ENCODE measurements around the gene STX16.
A peak's percentile ranks its signal among the peaks of the same experiment; 100 is the strongest.

STX16 gene

DNA sequence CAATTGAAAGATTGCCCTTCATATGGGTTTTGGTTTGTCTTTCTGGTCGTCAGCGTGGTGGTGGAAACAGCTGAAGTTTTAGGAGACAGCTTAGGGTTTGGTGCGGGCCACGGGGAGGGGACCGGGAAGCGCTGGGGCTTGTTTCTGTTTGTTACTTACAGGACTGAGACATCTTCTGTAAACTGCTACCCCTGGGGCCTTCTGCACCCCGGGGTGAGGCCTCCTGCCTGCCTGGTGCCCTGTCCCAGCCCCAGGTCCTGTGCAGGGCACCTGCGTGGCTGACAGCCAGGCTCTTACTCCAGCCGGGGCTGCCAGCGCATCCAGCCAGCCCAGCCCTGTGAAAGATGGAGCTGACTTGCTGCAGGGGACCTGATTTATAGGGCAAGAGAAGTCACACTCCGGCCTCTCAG lies 64.3 kb downstream of the STX16 start:
- no peaks in the 10 kb centered on the region for H3K27me3 ChIP-seq (ENCODE audit: control insufficient read depth, insufficient read depth, low read length)
- no peaks in the 10 kb centered on the region for H3K36me3 ChIP-seq (ENCODE audit: control insufficient read depth, insufficient read depth, low read length)
- no peak overlapping the region for H3K9ac ChIP-seq (ENCODE audit: low read length)
- no peak overlapping the region for H3K4me3 ChIP-seq (ENCODE audit: low read depth, low read length)
- no peaks in the 10 kb centered on the region for H3K4me1 ChIP-seq (ENCODE audit: control insufficient read depth, insufficient read depth, low read length)
- no peak overlapping the region for H3K27ac ChIP-seq (ENCODE audit: low read depth, low read length)
- H3K9me3 ChIP-seq (ENCODE audit: control insufficient read depth, insufficient read depth, low read depth, low read length): no peaks in the 10 kb centered on the region

DNA sequence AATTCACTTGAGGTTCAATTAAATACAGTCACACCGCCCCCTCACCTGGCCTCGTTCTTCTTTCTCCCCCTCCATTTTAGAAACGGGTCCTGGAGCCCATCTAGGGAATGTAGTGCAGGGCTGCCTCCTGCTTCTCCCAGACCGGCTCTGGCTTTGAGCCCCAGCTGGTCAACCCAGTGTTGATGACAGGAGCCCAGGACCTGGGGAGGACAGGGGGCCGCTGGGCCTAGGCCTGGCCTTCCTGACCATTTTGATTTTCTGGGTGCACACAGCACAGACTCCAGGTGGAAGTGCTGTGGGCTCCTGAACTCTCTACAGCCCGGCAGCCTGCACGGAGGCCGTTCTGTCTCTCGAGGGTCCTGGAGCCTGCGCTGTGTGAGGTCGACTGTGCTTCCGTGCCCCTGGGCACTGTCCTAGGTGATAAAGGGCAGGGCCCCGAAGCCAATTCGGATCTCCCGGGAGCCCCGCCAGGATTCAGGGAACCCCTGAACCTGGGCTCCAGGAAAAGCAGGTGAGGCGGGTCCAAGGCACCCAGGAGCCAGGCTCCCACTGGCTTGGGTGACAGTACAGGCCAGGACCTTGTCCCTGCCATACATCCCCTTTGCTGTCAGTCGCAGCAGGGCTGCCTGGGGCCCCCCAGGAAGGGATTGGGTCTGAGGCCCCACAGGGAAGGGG lies 64.9 kb downstream of the STX16 start:
- no peak overlapping the region for H3K4me3 ChIP-seq (ENCODE audit: low read depth, low read length)
- H3K36me3 ChIP-seq (ENCODE audit: control insufficient read depth, insufficient read depth, low read length): no peaks in the 10 kb centered on the region
- H3K27me3 ChIP-seq (ENCODE audit: control insufficient read depth, insufficient read depth, low read length): no peaks in the 10 kb centered on the region
- no peaks in the 10 kb centered on the region for H3K4me1 ChIP-seq (ENCODE audit: control insufficient read depth, insufficient read depth, low read length)
- no peaks in the 10 kb centered on the region for H3K9me3 ChIP-seq (ENCODE audit: control insufficient read depth, insufficient read depth, low read depth, low read length)
- H3K9ac ChIP-seq (ENCODE audit: low read length): no peak overlapping the region
- H3K27ac ChIP-seq (ENCODE audit: low read depth, low read length): 0 out of 2 replicates have a peak overlapping the region, but pooled peaks have one; percentile 1

DNA sequence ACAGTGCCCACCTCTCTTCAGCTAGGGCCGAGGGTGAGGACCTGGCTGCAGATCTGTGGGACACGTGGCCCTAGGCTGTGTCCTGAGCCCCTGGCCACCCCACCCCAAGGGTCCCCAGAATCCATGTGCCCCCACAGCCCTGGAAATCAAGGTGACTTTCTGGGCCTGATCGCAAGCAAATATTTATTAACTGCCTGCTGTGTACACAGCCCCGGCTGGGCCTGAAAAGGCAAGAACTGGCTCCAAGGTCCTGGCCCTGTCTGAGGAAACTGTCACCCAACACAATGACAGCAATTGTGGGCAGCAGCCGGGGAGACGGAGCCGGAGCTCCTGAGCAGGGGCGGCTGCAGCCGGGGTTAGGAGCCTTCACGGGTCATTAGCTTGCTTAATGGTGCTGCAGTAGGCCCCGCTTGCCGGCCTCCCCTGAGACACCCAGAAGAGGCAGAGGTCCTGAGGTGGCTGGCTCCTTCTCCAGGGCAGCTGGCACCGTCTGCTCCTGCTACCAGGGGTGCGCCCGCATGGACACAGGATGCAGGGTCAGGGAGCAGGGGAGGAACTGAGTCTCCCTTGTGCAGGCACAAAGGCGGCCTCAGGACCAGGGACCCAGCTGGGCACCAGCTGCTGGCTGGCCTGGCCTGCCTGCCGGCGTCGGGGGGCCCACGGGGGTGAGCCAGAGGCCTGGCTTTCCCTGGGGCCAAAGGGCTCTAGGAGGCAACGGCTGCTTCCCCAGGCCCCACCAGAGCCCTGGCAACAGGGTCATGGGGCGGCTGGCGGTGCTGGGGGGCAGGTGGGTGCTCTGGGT lies 65.6 kb downstream of the STX16 start:
- no peaks in the 10 kb centered on the region for H3K9me3 ChIP-seq (ENCODE audit: control insufficient read depth, insufficient read depth, low read depth, low read length)
- H3K9ac ChIP-seq (ENCODE audit: low read length): no peak overlapping the region
- H3K4me3 ChIP-seq (ENCODE audit: low read depth, low read length): no peak overlapping the region
- H3K4me1 ChIP-seq (ENCODE audit: control insufficient read depth, insufficient read depth, low read length): no peaks in the 10 kb centered on the region
- H3K27ac ChIP-seq (ENCODE audit: low read depth, low read length): no peak overlapping the region
- H3K27me3 ChIP-seq (ENCODE audit: control insufficient read depth, insufficient read depth, low read length): no peaks in the 10 kb centered on the region
- H3K36me3 ChIP-seq (ENCODE audit: control insufficient read depth, insufficient read depth, low read length): no peaks in the 10 kb centered on the region

DNA sequence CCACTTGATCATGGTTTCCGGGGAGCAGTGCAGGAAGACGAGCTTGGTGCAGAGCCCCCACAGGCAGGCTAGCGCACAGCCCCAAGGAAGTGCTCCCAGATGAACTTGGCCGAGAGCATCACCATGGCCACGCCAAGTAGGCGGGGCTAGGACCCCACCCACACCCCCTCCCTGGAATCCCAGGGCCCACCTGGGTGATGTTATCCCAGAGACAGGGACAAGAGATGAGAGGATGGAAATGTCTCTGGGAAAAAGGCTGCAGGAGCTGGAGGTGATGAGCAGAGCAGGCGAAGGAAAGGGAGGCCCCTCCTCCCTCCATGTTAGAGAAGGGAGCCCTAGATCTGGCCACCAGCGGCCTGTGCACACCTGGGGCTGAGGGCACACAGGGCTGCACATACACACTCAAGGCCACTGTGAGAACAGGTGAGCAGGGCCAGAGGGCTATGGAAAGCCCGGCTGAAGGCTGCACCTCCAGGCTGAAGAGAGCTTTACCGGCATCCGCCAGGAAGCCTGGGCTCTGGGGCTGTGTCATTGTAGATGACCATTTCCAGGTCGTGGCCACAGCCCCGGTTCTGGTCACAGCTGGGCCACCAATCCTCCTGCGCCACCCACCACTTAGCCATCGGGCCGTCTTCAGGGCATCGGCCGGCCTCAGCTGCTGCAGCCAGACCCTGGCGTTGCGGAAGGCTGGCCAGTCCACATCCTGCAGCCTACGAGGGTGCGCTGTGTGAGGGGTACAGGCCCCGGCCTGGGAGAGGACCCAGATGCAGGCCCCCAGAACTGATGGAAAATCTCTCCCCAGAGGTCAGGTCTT lies 66.4 kb downstream of the STX16 start:
- H3K27ac ChIP-seq (ENCODE audit: low read depth, low read length): no peak overlapping the region
- H3K27me3 ChIP-seq (ENCODE audit: control insufficient read depth, insufficient read depth, low read length): no peaks in the 10 kb centered on the region

DNA sequence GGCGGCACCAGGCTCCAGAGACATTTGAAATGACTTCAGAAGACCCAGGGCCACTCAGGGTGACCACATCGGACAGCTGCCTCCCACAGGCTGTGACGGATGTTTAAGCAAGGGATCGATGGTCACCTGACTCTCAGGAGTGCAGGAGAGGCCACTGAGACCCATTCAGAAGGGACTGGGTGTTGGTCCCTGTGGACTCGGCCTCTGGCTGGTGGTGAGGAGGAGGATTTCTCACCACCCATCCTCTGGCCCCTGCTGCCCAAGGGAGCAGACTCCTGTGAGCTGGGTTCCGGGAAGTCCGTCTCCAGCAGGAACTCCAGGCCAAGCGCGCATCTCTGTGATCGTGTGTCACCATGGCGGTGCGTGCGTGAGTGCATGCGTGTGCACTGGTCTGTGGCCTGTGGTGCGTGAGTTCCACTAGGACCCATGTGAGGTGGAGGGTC lies 67.1 kb downstream of the STX16 start:
- Histone ChIP-seq H3K27ac (ENCODE audit: low read depth, low read length) (no peak overlapping the region), H3K4me3 (ENCODE audit: low read depth, low read length) (no peak overlapping the region), H3K9me3 (ENCODE audit: control insufficient read depth, insufficient read depth, low read depth, low read length) (no peaks in the 10 kb centered on the region), H3K9ac (ENCODE audit: low read length) (no peak overlapping the region), H3K36me3 (ENCODE audit: control insufficient read depth, insufficient read depth, low read length) (no peaks in the 10 kb centered on the region), H3K27me3 (ENCODE audit: control insufficient read depth, insufficient read depth, low read length) (no peaks in the 10 kb centered on the region), H3K4me1 (ENCODE audit: control insufficient read depth, insufficient read depth, low read length) (no peaks in the 10 kb centered on the region)

More for the DNA sequence above, 66.4 kb downstream of the STX16 start:
- Histone ChIP-seq H3K9me3 (ENCODE audit: control insufficient read depth, insufficient read depth, low read depth, low read length) (no peaks in the 10 kb centered on the region), H3K4me3 (ENCODE audit: low read depth, low read length) (no peak overlapping the region), H3K4me1 (ENCODE audit: control insufficient read depth, insufficient read depth, low read length) (no peaks in the 10 kb centered on the region), H3K9ac (ENCODE audit: low read length) (no peak overlapping the region), H3K36me3 (ENCODE audit: control insufficient read depth, insufficient read depth, low read length) (no peaks in the 10 kb centered on the region)

DNA sequence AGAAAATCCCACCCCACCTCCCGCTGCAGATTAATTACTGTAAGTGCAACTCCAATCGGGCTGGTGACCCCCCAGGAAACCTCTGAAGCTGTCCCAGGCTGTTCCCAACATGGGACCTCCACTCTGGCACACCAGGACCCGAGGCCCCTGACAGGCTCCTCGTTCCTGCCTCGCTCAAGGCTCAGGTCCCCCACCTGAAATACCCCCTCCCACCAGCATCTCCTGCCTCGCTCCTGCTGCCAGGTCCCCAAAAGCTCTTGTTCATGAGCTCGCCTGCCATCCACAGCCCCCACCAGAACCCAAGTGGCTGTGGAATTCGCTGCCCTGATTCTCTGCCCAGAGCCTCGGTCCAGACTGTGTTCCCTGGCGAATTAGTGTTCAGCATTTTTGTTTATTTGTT lies 67.6 kb downstream of the STX16 start:
- H3K27me3 ChIP-seq (ENCODE audit: control insufficient read depth, insufficient read depth, low read length): peaks cover 3% of the 10 kb centered on the region; the same call in 1 of the 2 replicates
- no peak overlapping the region for H3K9ac ChIP-seq (ENCODE audit: low read length)
- H3K4me3 ChIP-seq (ENCODE audit: low read depth, low read length): no peak overlapping the region
- no peaks in the 10 kb centered on the region for H3K9me3 ChIP-seq (ENCODE audit: control insufficient read depth, insufficient read depth, low read depth, low read length)
- no peak overlapping the region for H3K27ac ChIP-seq (ENCODE audit: low read depth, low read length)
- no peaks in the 10 kb centered on the region for H3K4me1 ChIP-seq (ENCODE audit: control insufficient read depth, insufficient read depth, low read length)
- H3K36me3 ChIP-seq (ENCODE audit: control insufficient read depth, insufficient read depth, low read length): no peaks in the 10 kb centered on the region

DNA sequence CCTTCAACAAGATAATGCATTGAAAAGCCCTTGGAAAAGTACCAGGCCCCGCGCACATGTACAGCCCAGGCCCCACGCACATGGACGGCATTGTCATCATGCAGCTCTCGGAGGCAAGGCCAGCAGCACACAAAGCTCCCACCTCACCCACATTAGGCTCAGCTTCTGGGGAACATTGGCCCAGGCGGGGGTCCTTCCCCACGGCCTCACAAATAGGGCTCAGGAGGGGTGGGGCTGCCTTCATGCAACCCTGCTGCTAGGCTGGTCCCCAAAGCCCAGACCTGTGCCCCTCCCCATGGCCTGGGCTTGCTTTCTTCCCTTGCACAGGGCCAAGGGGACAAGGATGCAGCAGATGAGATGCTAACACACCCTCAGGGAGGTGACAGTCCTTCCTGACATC lies 68.2 kb downstream of the STX16 start:
- Histone ChIP-seq H3K27ac (ENCODE audit: low read depth, low read length) (no peak overlapping the region), H3K4me3 (ENCODE audit: low read depth, low read length) (no peak overlapping the region)

DNA sequence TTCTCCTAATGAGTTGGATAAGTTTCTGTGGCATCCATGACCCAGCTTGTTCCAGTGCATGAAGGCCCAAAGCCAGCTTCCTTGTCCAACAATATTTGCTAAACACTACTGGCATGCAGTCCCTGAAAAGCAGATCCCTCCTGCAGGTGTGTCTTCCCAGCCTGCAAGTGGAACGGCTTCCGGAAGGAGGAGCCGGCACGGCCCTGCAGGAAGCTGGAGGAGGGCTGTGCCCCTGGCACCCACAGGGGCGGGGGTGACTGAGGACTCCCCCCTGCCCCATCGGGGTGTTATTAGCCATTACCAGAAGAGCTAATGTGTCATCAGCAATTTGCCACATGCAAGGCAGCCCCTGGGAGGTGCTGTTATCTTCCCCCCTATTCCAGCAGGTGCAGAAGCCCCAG lies 68.9 kb downstream of the STX16 start:
- Histone ChIP-seq H3K27me3 (ENCODE audit: control insufficient read depth, insufficient read depth, low read length) (peaks cover 3% of the 10 kb centered on the region; the same call in 1 of the 2 replicates), H3K9ac (ENCODE audit: low read length) (no peak overlapping the region), H3K27ac (ENCODE audit: low read depth, low read length) (no peak overlapping the region)

More for the DNA sequence above, 68.2 kb downstream of the STX16 start:
- Histone ChIP-seq H3K9ac (ENCODE audit: low read length) (no peak overlapping the region), H3K36me3 (ENCODE audit: control insufficient read depth, insufficient read depth, low read length) (no peaks in the 10 kb centered on the region), H3K4me1 (ENCODE audit: control insufficient read depth, insufficient read depth, low read length) (no peaks in the 10 kb centered on the region), H3K27me3 (ENCODE audit: control insufficient read depth, insufficient read depth, low read length) (peaks cover 3% of the 10 kb centered on the region; the same call in 1 of the 2 replicates), H3K9me3 (ENCODE audit: control insufficient read depth, insufficient read depth, low read depth, low read length) (no peaks in the 10 kb centered on the region)

DNA sequence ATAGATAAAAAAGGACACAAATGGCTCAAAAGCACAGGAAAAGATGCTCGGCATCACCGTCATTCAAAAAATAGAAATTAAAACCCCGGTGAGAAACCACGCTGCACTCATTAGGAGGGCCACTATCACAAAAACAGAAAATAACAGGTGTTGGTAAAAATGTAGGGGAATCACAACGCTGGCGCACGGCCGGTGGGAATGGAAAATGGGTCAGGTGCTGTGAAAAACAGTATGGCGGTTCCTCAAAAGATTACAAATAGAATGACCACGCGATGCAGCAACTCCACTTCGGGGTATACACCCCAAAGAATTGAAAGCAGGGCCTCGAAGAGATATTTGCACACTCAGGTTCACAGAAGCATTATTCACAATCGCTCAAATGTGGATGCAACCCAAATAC lies 69.8 kb downstream of the STX16 start:
- H3K27me3 ChIP-seq (ENCODE audit: control insufficient read depth, insufficient read depth, low read length): peaks cover 3% of the 10 kb centered on the region; the same call in 1 of the 2 replicates
- H3K36me3 ChIP-seq (ENCODE audit: control insufficient read depth, insufficient read depth, low read length): no peaks in the 10 kb centered on the region
- no peak overlapping the region for H3K4me3 ChIP-seq (ENCODE audit: low read depth, low read length)
- no peak overlapping the region for H3K27ac ChIP-seq (ENCODE audit: low read depth, low read length)
- H3K4me1 ChIP-seq (ENCODE audit: control insufficient read depth, insufficient read depth, low read length): no peaks in the 10 kb centered on the region
- no peak overlapping the region for H3K9ac ChIP-seq (ENCODE audit: low read length)
- no peaks in the 10 kb centered on the region for H3K9me3 ChIP-seq (ENCODE audit: control insufficient read depth, insufficient read depth, low read depth, low read length)

More for the DNA sequence above, 68.9 kb downstream of the STX16 start:
- Histone ChIP-seq H3K9me3 (ENCODE audit: control insufficient read depth, insufficient read depth, low read depth, low read length) (no peaks in the 10 kb centered on the region), H3K36me3 (ENCODE audit: control insufficient read depth, insufficient read depth, low read length) (no peaks in the 10 kb centered on the region), H3K4me3 (ENCODE audit: low read depth, low read length) (no peak overlapping the region), H3K4me1 (ENCODE audit: control insufficient read depth, insufficient read depth, low read length) (no peaks in the 10 kb centered on the region)

DNA sequence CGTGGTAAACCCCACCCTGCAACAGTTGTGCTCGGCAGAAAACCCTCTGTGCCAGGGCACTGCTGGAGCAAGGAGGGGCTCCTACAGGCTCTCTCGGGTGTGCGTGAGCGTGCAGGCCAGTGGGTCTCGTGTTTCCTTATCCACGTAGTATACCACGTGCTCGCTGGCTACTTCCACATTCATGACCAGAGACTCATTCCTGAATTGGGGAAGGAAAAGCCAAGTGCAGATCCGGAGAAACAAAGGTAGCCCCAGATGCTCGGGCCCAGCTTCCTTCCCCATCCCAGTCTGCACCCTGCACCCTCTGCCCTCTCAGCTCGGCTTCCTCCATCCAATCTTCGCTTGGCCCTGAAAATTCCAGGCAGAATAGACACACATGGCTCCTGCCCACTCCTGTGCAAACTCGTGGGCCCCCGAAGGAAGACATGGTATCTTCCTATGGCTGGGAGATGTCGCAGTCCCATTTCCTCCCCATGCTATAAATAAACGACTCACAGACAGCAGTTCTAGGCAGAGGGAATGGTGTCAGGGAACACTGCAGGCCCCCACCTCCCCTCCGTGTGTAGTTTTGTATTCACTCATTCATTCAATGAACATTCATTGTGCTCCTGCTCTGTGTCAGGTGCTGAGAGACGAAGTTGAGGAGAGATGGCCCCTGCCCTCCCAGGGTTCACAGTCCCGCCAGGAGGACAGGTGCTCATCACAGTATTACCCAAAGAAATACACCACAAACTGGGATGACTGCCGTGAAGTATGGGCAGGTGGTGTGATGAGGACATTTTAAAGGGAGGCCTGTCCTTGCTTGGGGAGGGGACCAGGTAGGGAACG lies 71.1 kb downstream of the STX16 start:
- peaks cover 3% of the 10 kb centered on the region; the same call in 1 of the 2 replicates for H3K9me3 ChIP-seq (ENCODE audit: control insufficient read depth, insufficient read depth, low read depth, low read length)
- H3K4me1 ChIP-seq (ENCODE audit: control insufficient read depth, insufficient read depth, low read length): no peaks in the 10 kb centered on the region
- no peak overlapping the region for H3K9ac ChIP-seq (ENCODE audit: low read length)
- no peaks in the 10 kb centered on the region for H3K36me3 ChIP-seq (ENCODE audit: control insufficient read depth, insufficient read depth, low read length)
- peaks cover 3% of the 10 kb centered on the region; the same call in 1 of the 2 replicates for H3K27me3 ChIP-seq (ENCODE audit: control insufficient read depth, insufficient read depth, low read length)
- H3K4me3 ChIP-seq (ENCODE audit: low read depth, low read length): no peak overlapping the region
- no peak overlapping the region for H3K27ac ChIP-seq (ENCODE audit: low read depth, low read length)

Measured in HUES6 (cell line).